Measurements from ENCODE around the gene AKAP3.

GRCh38 chr12:4628406-4628805 is 20.4 kb downstream of the AKAP3 start:
- TF ChIP-seq PKNOX1 (IDR thresholded peaks at IDR 0.05) (no peak), BHLHE40 (IDR thresholded peaks at IDR 0.05; ENCODE audit: borderline replicate concordance) (no peak), TARDBP (IDR thresholded peaks at IDR 0.05) (no peak), FOXK2 (IDR thresholded peaks at IDR 0.05) (no peak), SP1 (IDR thresholded peaks at IDR 0.05) (no peak)

Data from HEK293T (cell line).